Caki2 (cell line): ENCODE results near the gene GUCA1A. TPM values are rescaled to one million over a fixed set of nuclear protein-coding genes. Genes with fewer than 3 reads are reported as not detected.

Source experiments
- DNase-seq: peaks from one replicate; pipeline ENCODE4 v3.0.0-alpha.2; 2015; ENCODE audit warnings: low read depth
- in situ Hi-C: cut with HindIII; loops from 2 replicates; pipeline ENCODE4 v1.10.0; 2016; ENCODE audit warnings: low sequenced_read_pairs, low pct_unique_long_range_greater_than_20kb, mixed read lengths
- total RNA-seq: library from RNA; depleted of rRNA; stranded (reverse); fragments of >200 nt; shearing (Covaris generic); gene quantifications from 2 replicates; pipeline ENCODE4 v1.2.3, GENCODE V29; 2014; ENCODE audit warnings: low replicate concordance; rRNA removed

Gene GUCA1A
- total RNA-seq: not detected in 2 replicates

GRCh38 chr6:42173101-42173500, at the start of gene GUCA1A:
TSS of gene GUCA1A (plus strand) at chr6:42173364. CDS start at chr6:42173614, 250 bp downstream.
- in situ Hi-C loops: no loop called here
- no peak for DNase-seq

GRCh38 chr6:42123379-42124103, 49.6 kb upstream of the GUCA1A start:
- DNase-seq: no peak
- in situ Hi-C loops: no loop called here

- DNase-seq: no peak
- in situ Hi-C loops: no loop called here
Measured at GRCh38 chr6:42124223-42124836, 48.8 kb upstream of the GUCA1A start.

- DNase-seq: no peak
- in situ Hi-C loops: no loop called here
Measured at GRCh38 chr6:42125231-42125630, 47.9 kb upstream of the GUCA1A start.

- no peak for DNase-seq
- in situ Hi-C loops: no loop called here
Measured at GRCh38 chr6:42125663-42126062, 47.5 kb upstream of the GUCA1A start.

GRCh38 chr6:42128460-42129359, 44.5 kb upstream of the GUCA1A start:
- DNase-seq: no peak

GRCh38 chr6:42129360-42129676, 43.8 kb upstream of the GUCA1A start:
- in situ Hi-C loops: no loop called here
- no peak for DNase-seq

More at GRCh38 chr6:42128460-42129359, 44.5 kb upstream of the GUCA1A start:
- in situ Hi-C loops: no loop called here

GRCh38 chr6:42131531-42131930, 41.6 kb upstream of the GUCA1A start:
- DNase-seq: peak; percentile 72
- in situ Hi-C loops: no loop called here

GRCh38 chr6:42133926-42134325, 39.2 kb upstream of the GUCA1A start:
- in situ Hi-C loops: no loop called here
- no peak for DNase-seq

GRCh38 chr6:42135161-42135560, 38.0 kb upstream of the GUCA1A start:
- in situ Hi-C loops: no loop called here
- no peak for DNase-seq

- in situ Hi-C loops: no loop called here
- DNase-seq: no peak
Measured at GRCh38 chr6:42135722-42136121, 37.4 kb upstream of the GUCA1A start.

- in situ Hi-C loops: no loop called here
- peak; percentile 75 for DNase-seq
Measured at GRCh38 chr6:42136508-42137193, 36.5 kb upstream of the GUCA1A start.

GRCh38 chr6:42137194-42137753, 35.9 kb upstream of the GUCA1A start:
- DNase-seq: no peak
- in situ Hi-C loops: no loop called here

- no peak for DNase-seq
- in situ Hi-C loops: no loop called here
Measured at GRCh38 chr6:42138190-42138589, 35.0 kb upstream of the GUCA1A start.

GRCh38 chr6:42138630-42139619, 34.2 kb upstream of the GUCA1A start:
- peak; percentile 73 for DNase-seq
- in situ Hi-C loops: no loop called here

GRCh38 chr6:42140032-42140431, 33.1 kb upstream of the GUCA1A start:
- in situ Hi-C loops: no loop called here
- DNase-seq: peak; percentile 76
